GDM1 (cell line): Measurements from ENCODE around the gene DCXR.
"Not testable (repeated sequence)": the region's sequence is repeated elsewhere in the genome, so short reads cannot be mapped to it uniquely, and the experiment has no call there.

Experiments
- DNase-seq: peaks from one replicate; lab custom pipeline; 2025; lab: John Stamatoyannopoulos, UW

Gene DCXR

DNA sequence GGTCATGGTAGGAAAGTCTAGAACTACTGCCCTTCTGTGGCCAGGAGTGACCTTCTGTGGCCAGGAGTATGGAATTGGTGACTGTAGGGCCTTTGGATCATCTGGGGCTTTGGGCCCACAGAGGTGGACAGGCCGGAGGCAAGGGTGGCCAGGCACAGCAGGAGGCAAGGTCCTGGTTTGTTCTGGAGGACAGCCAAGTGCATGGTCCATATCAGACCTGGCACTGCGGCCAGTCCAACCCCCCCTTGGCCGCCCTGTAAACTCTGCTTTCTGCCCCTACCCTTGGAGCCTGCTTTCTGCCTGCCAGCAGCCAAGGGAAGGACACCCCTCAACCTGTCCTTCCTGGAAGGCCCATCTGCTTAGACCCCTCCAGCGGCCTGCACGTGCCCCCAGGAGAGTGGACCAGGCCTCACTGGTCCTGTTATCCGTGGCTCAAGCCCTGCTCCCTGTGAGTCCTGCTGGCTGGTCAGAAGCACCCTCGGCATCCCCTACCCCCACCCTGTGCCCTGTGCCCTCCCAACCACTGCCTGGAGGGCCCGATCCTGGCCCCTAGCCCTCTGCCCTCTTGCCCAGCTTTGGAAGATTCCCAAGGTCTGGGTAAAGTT lies 2.3 kb upstream of the DCXR start:
- no peak for DNase-seq

DNA sequence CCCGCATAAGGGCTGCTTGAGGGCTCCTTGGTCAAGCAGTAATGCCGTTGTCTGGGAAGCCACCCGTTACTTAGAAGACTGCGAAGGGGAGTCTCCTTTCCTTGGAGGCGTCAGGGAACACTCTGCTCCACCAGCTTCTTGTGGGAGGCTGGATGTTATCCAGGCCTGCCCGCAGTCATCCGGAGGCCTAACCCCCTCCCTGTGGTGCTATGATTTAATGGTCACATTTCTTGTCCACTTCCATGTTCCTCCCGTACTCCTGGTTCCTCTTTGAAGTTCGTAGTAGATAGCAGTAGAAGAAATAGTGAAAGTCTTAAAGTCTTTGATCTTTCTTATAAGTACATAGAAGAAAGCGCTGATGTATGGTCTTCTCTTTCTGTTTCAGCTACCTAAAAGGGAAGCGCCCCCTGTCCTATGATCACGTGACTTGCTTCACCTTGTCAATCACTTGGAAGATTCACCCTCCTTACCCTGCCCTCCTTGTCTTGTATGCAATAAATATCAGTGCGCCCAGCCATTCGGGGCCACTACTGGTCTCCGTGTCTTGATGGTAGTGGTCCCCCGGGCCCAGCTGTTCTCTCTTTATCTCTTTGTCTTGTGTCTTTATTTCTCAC lies 1.4 kb upstream of the DCXR start:
- not testable (repeated sequence) for DNase-seq

DNA sequence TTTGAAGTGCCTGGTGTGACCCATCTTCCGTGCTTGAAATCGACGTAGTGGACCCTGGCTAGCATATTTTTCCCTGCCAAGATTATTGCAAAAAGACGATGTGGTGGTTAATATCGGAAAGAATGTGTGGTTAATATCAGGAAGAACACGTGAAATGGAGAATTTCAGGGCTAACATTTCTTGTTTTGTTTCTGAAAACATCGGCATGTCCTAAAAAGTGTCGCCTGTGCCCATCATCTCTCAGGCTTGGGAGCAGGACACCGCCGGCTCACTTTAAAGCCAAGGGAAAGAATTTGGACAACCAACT lies 345 bp upstream of the DCXR start:
- DNase-seq, result no peak

DNA sequence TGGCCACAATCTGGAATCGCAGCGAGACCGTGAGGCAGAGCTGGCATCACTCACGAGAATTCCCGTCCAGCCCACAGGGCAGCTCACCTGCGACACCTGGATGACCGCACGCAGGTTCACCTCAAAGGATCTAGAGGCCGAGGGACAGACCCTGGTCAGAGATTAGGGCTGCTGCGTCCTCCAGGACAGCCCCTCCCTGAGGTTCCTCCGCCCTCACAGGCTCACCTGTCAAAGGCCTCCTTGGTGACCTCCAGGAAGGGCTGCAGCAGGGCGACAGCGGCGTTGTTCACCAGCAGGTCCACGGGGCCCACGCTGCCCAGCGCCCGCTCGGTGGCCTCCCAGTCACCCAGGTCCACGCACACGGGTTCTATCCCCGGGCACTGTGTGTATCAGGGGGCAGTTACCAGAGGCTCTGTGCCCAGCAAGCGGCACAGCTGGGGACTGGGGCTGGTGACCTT lies 834 bp downstream of the DCXR start:
- DNase-seq, result no peak

DNA sequence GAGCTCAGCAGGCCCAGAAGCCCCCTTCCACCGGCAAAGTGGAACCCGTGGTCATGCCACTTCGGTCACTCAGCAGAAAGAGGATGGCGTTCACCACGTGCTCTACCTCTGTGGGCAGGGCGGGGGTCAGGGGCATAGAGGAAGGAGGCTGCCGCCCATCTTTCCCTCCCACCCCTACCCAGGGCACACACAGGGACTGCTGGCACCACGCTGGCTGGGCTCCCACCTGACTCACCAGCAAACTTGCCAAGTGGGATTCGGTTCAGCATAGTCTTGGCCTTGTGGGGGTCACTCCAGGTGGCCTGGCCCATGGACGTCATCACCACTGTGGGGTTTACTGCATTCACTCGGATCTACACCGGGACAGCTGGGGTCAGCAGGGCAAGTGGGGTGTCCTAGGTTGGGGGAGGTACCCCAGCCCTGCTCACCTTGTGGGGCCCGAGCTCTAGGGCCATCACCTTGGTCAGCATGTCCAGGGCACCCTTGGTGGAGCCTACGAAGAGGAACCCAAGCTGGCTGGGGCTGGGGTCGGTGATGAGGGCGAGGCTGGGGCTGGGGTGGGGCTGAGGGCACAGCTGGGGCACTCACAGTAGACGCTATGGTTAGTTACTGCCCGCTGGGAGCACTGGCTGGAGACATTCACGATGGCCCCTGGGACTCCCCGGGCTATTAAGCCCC lies 1.4 kb downstream of the DCXR start:
- DNase-seq, result no peak

DNA sequence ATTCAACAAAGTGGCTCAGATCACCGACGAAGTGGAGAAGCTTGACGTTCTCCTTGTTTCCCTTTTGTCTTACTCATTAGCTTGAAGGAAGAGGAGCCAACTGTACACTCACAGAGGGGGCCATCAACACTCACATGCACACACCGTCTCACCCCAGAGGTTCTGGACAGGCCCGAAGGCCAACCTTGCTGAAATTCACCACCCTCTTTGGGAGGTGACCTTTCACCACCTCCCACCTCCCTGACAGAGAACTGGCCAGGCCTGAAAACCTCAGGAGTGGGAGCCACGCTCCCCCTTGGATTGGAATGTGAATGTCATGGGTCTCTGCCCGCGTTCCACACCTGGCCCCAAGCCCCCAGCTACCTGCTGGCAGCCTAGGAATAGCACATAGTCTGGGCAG lies 2.0 kb downstream of the DCXR start:
- DNase-seq, result no peak

DNA sequence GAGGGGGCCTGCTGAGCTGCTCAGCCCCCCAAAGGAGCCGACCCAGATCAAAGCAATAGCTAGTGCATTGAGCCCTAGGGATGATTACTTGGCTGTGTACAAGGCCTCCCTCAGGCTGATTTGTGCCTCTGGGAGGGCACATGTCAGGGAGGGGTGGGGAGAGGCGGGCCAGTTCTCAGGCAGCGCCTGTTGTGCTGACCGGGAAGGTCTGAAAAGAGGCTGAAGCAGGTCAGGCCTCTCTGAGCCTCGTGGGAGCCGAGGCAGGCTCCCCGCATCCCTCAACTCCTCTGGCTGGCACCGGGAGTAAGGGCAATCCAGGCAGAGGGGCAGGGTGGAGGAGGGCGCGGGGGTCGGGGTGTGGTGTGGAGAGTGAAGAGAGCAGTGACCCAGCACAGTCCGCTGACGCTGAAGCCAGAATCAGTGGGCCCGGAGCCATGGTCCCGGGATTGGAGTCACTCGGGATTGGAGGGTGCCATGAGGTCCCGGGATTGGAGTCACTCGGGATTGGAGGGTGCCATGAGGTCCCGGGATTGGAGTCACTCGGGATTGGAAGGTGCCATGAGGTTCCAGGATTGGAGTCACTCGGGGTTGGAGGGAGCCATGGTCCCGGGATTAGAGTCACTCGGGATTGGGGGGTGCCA lies 3.0 kb downstream of the DCXR start:
- DNase-seq, result no peak

DNA sequence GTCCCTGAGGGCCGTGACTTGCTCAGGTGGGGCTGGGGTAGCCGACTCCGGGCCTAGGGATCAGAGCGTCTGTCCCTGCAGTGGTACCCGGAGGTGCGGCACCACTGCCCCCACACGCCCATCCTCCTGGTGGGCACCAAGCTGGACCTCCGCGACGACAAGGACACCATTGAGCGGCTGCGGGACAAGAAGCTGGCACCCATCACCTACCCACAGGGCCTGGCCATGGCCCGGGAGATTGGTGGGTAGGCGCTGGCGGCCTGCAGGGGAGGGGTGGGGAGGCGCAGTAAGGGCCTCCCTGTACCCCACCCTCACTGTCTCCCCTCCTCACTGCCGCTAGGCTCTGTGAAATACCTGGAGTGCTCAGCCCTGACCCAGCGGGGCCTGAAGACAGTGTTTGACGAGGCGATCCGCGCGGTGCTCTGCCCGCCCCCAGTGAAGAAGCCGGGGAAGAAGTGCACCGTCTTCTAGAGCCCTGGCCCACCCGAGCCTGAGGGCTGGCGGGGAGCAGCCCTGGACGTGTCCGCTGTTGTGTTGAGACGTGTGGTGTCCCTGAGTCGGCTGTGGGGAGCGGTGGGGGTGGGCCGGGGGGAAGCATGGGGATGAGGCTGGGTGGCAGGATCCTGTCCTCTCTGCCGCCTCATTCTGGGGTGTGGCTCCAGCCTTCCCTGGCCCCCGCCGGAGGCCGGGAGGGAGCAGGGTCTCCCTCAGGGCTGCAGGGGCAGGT lies 4.0 kb downstream of the DCXR start:
- DNase-seq, result no peak

DNA sequence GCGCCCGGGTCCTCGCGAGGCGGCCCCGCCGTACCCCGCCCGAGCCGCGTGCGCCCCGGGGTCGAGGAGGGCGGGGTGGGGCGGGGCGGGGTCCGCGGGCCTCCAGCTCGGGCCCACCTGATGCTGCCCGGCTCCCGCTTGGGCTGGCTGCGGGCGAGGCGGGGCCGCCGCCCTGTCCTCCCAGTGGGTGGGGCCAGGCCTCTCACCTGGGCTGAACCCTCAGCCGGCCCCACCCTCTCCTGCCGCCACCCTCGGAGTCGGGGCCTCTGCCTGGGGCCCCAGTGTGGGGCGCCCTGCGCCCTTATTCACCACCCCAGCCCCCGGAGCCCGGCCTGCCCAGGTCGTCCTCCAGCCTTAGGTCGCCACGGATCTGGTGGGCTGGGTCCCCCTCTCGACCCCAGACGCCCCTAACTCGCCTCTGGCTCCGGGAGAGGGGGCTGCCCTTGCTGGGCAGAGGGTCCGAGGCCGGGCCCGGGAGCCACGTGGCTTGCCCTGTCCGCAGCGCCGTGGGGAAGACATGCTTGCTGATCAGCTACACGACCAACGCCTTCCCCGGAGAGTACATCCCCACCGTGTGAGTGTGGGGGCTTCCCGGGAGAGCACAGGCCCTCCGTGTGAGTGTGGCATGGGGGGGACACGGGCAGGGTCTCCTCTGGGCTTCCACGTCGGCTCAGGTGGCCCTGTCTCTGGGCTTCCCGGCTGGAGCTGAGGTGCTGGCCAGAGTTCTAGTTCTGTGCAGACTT lies 5.4 kb downstream of the DCXR start:
- DNase-seq, result peak; percentile 8

DNA sequence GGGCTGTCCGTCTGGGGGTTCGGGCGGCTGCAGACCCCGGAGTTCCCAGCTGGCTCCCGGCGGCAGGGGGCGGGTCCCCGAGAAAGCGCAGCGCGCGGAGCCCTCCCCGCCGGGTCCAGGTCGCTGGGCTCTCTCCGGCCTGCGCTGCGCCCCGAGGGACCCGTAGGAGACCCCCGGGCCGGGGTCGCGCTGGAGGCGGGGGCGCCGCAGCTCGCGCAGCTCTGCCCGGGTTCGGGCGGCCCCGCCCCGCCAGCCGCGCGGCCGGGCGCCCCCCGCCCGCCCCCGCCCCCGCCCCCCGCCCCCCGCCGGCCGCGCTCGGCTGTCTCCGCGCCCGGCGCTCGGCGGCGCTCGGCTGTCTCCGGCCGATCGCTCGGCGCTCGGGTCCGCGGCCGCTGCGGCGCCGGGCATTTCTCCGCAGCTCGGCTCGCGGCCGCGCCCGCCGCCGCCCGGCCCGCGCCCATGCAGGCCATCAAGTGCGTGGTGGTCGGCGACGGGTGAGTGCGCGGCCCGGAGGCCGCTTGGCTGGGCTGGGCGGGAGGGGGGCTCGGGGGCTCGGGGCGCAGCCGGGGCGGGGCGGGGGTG lies 6.1 kb downstream of the DCXR start, which contains the start of gene RAC3:
Gene RAC3 (plus strand): TSS at position 376 of the 582 bp plus-strand sequence. CDS start 84 bp downstream, at position 460.
- peak; percentile 9 for DNase-seq

DNA sequence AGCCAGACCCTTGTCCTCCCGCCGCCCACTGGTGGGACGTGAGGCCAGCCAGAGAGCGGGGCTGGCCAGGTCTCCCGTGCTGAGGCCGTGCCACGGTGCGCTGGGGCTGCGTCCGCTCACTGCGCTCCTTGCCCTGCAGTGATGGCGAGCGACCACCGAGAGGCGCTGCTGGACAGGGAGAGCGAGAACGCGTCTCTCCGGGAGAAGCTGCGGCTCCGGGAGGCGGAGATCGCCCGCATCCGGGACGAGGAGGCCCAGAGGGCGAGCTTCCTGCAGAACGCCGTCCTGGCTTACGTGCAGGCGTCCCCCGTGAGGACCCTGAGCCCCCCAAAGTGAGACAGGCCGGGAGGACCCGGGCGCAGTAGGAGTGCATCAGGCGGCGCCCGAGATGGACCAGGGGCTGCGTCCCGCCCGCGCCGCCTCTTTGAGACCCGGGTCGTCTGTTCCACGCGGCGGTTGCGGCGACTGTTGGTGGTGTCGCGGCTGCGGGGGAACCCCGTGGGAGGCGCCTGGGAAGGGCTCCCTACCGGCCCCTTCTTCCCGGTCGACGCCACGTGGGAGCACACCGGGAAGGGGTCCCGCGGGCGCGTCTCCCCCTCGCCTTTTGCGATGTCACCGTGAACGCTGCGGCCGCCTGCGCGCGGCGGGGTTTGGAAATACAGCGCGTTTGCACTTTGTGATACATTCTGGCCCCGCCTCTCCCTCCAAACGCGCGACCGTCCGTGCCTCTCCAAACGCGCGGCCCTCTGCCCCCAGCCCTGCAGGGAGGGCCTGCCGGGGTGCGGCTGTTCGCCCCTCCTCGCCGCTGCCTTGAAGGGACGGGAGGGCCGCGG lies 6.8 kb downstream of the DCXR start:
- peak; percentile 82 for DNase-seq

DNA sequence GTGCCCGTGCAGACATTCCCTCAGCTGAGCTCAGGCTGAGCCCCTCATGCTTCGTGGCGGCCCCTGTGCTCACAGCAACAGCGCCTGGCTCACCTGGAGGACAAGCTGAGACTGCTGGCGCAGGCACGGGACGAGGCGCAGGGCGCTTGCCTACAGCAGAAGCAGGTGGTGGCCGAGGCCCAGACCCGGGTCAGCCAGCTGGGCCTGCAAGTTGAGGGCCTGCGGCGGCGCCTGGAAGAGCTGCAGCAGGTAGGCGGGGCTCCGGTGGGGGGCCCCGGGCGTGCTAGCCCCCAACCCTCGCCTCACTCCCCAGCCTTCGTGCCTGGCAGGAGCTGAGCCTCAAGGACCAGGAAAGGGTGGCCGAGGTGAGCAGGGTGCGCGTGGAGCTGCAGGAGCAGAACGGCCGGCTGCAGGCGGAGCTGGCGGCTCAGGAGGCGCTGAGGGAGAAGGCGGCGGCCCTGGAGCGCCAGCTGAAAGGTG lies 7.5 kb downstream of the DCXR start:
- DNase-seq, result no peak

DNA sequence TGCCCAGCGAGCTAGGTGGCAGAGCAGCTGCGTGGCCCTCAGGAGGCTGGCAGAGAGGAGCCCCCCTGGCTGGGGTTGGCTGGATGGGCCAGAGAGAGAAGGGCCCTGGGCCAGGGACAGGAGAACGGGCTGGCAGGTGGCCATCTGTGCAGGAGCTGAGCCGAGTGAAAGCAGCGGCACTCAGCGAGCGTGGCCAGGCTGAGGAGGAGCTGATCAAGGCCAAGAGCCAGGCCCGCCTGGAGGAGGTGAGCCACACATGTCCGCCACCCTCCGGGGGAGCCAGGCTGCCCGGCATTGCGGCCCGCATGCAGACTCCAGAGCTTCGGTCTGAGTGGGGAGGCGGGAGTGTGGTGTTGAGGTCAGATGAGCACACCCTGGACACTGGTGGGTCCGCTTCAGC lies 8.1 kb downstream of the DCXR start:
- no peak for DNase-seq

DNA sequence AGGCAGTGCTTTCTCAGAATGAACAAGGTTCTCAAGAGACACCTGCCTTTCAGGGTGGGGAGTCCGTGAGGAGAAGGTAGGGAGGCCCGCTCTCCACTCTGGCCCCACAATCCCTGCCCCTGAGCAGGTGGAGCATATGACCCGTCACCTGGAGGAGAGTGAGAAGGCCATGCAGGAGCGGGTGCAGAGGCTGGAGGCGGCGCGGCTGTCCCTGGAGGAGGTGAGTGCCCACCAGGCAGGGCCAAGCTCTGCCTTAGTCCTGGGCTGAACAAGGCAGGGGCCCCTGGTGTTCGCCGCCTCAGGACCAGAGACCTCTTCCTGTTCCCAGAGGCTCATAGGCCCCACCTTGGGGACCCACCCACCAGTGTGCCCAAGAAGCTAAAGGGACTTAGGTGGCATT lies 8.5 kb downstream of the DCXR start:
- no peak for DNase-seq

DNA sequence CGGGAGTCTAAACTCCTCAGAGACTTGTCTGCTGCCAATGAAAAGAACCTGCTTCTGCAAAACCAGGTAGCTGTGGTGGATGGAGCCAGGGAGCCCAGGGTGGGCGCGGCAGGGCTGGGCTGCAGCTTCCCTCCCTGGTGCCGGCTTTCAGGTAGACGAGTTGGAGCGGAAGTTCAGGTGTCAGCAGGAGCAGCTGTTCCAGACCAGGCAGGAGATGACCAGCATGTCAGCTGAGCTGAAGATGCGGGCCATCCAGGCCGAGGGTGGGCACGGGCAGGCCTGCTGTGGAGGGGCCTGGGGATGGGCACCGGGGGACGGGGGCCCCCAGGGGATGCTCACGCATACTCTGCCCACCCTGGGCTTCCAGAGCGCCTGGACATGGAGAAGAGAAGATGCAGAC lies 9.3 kb downstream of the DCXR start:
- DNase-seq, result no peak

DNA sequence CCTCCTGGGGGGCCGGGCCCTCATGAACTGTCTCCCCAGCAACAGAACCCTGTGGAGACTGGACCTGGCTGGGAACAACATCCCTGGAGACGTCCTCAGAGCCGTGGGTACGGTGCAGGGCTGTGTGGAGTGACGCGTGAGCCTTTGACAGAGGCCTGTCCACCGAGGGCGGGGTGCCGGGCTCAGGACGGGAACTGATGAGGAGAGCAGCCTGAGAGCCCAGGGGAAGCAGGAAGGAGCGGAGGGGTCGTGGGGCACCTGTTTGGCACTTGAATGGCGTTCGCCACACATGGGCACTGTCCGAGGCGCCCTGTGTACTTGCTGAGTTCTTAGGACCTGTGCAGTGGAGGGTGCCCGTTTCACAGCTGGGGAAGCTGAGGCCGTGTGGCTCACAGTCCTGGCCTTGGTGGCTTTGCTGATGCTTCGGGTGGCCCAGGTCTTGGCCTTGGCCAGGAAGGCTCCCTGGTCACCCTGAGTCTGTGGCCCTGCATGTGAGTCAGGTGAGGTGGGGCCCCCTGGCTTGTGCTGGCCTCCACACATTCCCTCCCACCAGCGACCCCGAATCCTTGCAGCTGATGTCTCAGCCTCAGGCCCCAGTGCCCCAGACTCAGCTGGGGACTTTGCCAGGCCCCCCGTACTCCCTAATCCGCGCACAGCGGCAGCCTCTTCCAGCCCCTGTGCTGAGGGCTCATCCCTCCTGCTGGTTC lies 11.9 kb downstream of the DCXR start:
- DNase-seq, result no peak

DNA sequence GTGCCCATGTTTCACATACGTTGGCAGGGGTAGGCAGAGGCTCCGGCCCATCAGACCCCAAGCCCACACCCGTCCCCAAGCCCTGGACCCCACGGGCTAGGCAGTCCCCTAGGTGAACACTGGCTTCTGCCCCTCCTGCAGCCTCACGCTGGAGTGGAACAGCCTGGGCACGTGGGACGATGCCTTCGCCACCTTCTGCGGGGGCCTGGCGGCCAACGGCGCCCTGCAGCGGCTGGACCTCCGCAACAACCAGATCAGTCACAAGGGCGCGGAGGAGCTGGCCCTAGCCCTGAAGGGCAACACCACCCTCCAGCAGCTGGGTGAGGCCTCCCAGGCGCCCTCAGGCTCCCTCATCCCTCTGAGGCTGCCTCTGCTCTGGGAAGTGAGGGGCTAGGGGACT lies 12.6 kb downstream of the DCXR start:
- no peak for DNase-seq

DNA sequence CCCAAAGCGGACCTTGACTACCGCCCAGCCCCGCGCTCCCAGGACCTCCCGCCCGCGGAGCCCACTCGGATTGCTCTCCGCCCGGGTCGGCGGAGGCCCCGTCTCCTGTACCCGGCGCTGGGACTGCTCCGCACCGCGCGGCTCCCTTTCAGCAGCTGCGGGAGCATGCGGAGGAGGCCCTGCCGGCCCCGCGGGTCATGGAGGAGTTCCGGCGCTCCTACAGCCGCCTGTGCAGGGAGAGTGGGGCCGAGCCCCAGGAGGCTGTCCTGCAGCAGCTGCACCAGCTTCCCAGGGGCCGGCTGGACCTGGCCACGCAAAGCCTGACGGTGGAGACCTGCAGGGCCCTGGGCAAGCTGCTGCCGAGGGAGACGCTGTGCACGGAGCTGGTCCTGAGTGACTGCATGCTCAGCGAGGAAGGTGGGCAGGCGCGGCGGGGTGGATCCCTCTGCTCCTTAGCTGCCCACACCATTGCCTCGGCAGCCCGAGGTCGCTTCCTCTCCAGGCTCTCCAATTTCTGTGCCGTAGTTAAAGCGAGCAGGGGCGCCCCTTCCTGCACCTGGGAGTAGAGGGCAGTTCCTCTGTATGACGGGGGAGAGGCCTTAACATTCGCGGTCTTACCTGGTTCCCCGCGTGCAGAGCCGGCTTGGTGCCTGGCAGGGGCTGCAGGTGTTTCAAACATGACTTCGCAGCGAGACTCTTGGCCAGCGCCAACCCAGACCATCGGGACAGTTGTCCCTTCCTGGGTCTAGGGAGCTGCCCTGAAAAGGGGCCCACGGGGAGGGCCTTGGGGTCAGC lies 13.9 kb downstream of the DCXR start:
- peak; percentile 14 for DNase-seq

DNA sequence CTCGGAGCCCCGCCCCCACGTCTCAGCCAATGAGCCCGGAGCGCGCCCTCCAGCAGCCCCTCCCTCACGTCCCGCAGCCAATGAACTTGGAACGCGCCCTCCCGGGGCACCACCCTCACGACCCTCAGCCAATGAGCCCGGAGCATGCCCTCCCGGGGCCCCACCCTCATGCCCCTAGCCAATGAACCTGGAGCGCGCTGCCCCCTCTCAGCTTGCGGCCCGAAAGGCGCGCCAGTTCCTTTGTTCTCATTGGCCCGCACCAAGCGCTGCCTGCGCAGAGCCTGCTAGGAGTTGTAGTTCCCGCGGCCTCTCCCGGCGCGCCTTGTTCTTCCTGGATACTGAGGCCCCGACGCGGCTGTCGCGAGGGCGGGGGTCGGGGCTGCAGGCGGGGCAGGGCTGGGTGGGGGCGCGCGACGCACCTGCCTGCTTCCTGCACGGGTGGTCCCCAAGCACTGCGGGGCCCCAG lies 14.5 kb downstream of the DCXR start, which contains the start of gene LRRC45:
Gene LRRC45 (plus strand): TSS at position 325 of the 466 bp plus-strand sequence. CDS start 339 bp downstream, outside the sequence.
- DNase-seq, result peak; percentile 100
